Measurements from ENCODE around the gene TMEM178A.

DNA sequence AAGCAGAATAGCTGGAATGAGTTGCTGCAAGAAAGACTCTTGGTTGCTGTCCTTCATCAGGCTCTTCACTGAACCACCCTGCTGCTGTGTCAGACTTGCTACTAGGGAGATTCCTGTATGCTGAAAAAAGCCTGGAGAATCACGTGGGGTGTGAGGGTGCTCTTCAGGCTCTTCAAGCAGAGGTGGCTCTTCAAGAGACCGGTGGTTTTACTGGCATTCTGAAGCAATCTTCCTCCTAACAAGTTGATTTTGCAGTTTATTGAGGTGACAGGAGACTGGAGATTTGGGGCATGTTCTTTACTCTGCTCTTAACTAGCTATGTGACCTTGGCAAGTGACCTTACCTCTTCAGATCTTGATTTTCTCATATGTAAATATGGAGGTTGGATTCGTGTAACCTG is 14.1 kb downstream of the TMEM178A start:
- TF ChIP-seq, protein P1, sequence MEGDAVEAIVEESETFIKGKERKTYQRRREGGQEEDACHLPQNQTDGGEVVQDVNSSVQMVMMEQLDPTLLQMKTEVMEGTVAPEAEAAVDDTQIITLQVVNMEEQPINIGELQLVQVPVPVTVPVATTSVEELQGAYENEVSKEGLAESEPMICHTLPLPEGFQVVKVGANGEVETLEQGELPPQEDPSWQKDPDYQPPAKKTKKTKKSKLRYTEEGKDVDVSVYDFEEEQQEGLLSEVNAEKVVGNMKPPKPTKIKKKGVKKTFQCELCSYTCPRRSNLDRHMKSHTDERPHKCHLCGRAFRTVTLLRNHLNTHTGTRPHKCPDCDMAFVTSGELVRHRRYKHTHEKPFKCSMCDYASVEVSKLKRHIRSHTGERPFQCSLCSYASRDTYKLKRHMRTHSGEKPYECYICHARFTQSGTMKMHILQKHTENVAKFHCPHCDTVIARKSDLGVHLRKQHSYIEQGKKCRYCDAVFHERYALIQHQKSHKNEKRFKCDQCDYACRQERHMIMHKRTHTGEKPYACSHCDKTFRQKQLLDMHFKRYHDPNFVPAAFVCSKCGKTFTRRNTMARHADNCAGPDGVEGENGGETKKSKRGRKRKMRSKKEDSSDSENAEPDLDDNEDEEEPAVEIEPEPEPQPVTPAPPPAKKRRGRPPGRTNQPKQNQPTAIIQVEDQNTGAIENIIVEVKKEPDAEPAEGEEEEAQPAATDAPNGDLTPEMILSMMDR (IDR thresholded peaks at IDR 0.05): no peak
- no peak for TF ChIP-seq POLR2A (IDR thresholded peaks at IDR 0.05)
